Mucosa of descending colon (tissue), 3 donors: Measurements from ENCODE around the gene CBLB. TPM values are rescaled to one million over a fixed set of nuclear protein-coding genes. Genes with fewer than 3 reads are reported as not detected.

Source experiments
- ATAC-seq: fragments of 200-7000 bp; cut with Tn5 transposase; one replicate; pipeline ENCODE4 v1.9.1; 2020; ENCODE audit warnings: mild to moderate bottlenecking, moderate library complexity
- DNase-seq, 3 donors: peaks; one replicate each; pipeline ENCODE4 v3.0.0-alpha.2; 2020
- H3K36me3 ChIP-seq: fragments of 200-600 bp; one replicate; pipeline ENCODE4 v1.8.0; 2021; ENCODE audit warnings: low read depth, mild to moderate bottlenecking
- H3K4me1 ChIP-seq: fragments of 200-600 bp; one replicate; pipeline ENCODE4 v1.8.0; 2021; ENCODE audit warnings: low read depth, mild to moderate bottlenecking
- H3K4me3 ChIP-seq: fragments of 200-600 bp; one replicate; pipeline ENCODE4 v1.8.0; 2021; ENCODE audit warnings: mild to moderate bottlenecking
- H3K9me3 ChIP-seq: fragments of 200-600 bp; one replicate; pipeline ENCODE4 v1.8.0; 2021; ENCODE audit warnings: mild to moderate bottlenecking
- intact Hi-C, 2 donors: fragments of 100-400 bp; cut with DNase I in 1 of 2; cut with micrococcal nuclease in 1 of 2; formaldehyde crosslinking; loops; one replicate each; pipeline versions ENCODE4 v1.11.0 to v1.11.1; 2022; cut with DNase I, micrococcal nuclease
- total RNA-seq, 3 donors: library from RNA; stranded (reverse); fragmentation: NEBNext Ultra II Directional in 2 of 3; extraction: Animal tissue kit (Norgen Biotek cat#: 25700) in 2 of 3; gene quantifications; one replicate each; pipeline versions ENCODE4 v1.2.1 to v1.2.4, GENCODE V29; 2021 to 2023
- TF ChIP-seq, protein P1 (sequence below): fragments of 200-600 bp; IDR thresholded peaks from one replicate; pipeline ENCODE4 v1.8.0; 2022; ENCODE audit warnings: antibody characterized with exemption, mild to moderate bottlenecking
- donor health status: DM: no; HTN: no; CAD: no; lungs with moderate emphysema.
- donor health status: DM: no; HTN: no; CAD: no.
- donor health status: DM: no; HTN: yes; CAD: no.

Gene CBLB
- total RNA-seq, 3 donors from 2014 or later, result 41.7 to 52.2 (median 51.0) TPM

DNA sequence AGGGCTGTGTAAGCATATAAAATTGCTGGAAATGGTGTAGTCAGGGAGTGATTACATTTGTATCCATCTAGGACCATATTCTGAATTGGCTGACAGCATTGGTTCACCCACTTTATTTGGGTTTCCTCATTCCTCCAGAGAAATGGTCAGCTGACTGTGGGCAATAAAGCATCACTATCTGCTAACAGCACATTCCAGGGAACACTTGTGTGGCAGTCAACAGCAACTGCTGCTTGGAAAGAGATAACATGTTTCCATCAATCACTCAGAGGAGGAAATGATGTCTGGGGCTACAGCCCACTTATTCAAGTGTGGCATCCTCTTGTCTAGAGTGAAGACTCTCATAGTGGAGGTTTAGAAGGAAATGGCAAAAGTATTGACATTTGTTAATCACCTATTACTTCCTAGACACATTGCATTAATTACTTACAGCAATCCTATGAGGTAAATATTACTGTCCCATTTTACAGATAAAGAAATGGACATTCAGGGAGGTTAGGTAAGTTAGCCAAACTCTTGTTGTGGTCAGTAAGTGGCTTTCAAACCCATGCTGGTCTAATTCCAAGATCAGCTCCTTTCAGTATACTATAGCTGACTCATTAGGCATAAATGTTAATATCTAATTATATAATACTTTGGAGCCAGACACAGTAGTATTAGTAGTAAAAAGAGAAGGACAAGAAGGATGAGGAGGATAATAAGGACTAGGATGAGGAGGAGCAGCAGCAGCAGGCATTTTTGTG is 254.4 kb downstream of the CBLB start:
- no peak for DNase-seq
- no peaks in the 10 kb centered on the region for H3K9me3 ChIP-seq

DNA sequence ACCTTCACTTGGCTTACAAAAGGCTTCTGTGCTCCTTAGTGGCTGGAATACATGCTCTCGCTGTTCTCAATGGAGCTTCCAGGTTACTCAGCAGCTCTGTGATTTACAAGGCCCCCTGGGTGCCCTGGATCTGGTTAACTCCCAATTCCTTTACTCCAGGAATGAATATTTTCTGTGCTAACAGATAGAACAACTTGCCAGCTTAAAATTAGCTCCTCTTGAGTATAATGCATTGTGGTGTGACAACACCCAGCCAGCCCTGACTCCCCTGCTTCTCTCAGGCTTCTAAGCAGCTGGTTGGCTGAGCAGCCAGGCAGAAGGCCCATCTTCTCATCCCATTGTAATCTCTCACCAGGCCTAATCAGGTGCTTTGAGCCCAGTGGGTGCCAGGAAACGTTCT is 255.7 kb downstream of the CBLB start:
- ATAC-seq (no peak), DNase-seq (no peak)
- TF ChIP-seq, protein P1, sequence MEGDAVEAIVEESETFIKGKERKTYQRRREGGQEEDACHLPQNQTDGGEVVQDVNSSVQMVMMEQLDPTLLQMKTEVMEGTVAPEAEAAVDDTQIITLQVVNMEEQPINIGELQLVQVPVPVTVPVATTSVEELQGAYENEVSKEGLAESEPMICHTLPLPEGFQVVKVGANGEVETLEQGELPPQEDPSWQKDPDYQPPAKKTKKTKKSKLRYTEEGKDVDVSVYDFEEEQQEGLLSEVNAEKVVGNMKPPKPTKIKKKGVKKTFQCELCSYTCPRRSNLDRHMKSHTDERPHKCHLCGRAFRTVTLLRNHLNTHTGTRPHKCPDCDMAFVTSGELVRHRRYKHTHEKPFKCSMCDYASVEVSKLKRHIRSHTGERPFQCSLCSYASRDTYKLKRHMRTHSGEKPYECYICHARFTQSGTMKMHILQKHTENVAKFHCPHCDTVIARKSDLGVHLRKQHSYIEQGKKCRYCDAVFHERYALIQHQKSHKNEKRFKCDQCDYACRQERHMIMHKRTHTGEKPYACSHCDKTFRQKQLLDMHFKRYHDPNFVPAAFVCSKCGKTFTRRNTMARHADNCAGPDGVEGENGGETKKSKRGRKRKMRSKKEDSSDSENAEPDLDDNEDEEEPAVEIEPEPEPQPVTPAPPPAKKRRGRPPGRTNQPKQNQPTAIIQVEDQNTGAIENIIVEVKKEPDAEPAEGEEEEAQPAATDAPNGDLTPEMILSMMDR, result no peak
- no peaks in the 10 kb centered on the region for H3K36me3 ChIP-seq
- no peak overlapping the region for H3K4me3 ChIP-seq
- H3K4me1 ChIP-seq, result no peaks in the 10 kb centered on the region
- H3K9me3 ChIP-seq, result no peaks in the 10 kb centered on the region
- intact Hi-C loops, result no loop called here

More for the DNA sequence above, 254.4 kb downstream of the CBLB start:
- H3K4me1 ChIP-seq, result no peaks in the 10 kb centered on the region
- intact Hi-C loops, result no loop called here
- TF ChIP-seq, protein P1, result no peak
- peak; percentile 20 for ATAC-seq
- H3K4me3 ChIP-seq, result no peak overlapping the region
- no peaks in the 10 kb centered on the region for H3K36me3 ChIP-seq

DNA sequence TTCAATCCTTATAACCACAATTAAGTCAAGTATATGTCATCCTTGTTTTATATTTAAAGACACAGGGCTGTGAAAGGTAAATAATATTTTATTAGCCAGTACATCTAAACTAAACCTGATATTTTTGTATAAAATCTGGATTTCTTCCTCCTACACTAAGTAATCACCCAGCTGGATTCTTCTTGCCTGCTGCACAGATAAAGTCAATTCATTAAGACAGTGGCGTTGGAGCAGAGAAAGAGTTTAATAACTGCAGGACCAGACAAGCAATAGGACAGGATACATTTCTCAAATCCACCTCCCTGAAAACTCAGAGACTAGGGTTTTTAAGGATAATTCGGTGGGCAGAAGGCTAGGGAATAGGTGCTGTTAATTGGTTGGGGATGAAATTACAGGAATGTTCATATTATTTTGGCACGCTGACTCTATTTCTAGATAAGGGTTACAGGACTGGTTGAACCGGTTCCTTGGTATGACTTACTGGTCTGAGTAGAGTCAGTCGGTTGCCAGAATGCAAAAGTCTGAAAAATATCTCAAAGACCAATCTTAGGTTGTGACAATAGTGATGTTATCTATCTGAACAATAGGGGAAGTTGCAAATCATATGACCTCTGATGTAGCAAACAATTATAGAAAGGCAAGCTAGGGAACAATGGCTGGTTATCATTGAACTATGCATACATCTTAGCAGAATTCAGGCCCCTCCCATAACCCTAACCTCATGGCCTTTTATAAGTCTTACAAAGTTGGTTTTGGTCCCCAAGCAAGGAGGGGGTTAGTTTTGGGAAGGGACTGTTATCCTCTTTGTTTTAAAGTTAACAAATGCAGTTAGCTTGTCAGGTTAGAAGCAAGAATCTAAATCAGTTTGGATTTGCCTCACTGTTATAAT is 257.3 kb downstream of the CBLB start:
- ATAC-seq (peak; percentile 79), DNase-seq (peak in 1 of 3 donors; percentile 69)
- intact Hi-C loops, result no loop called here
- Histone ChIP-seq H3K4me1 (no peaks in the 10 kb centered on the region), H3K4me3 (no peak overlapping the region), H3K9me3 (no peaks in the 10 kb centered on the region), H3K36me3 (no peaks in the 10 kb centered on the region)
- TF ChIP-seq, protein P1, result no peak

GRCh38 chr3:105610473-105610872 is 258.3 kb downstream of the CBLB start:
- ATAC-seq, result no peak

GRCh38 chr3:105608623-105609022 is 260.2 kb downstream of the CBLB start:
- ATAC-seq (no peak), DNase-seq (no peak)
- no peaks in the 10 kb centered on the region for H3K36me3 ChIP-seq
- H3K4me1 ChIP-seq, result no peaks in the 10 kb centered on the region
- H3K4me3 ChIP-seq, result no peak overlapping the region
- intact Hi-C loops, result no loop called here
- no peaks in the 10 kb centered on the region for H3K9me3 ChIP-seq
- TF ChIP-seq, protein P1, result no peak

More at GRCh38 chr3:105610473-105610872, 258.3 kb downstream of the CBLB start:
- no peaks in the 10 kb centered on the region for H3K9me3 ChIP-seq
- no peaks in the 10 kb centered on the region for H3K36me3 ChIP-seq
- H3K4me3 ChIP-seq, result no peak overlapping the region
- intact Hi-C loops, result no loop called here
- H3K4me1 ChIP-seq, result no peaks in the 10 kb centered on the region
- DNase-seq, result no peak
- TF ChIP-seq, protein P1, result no peak
